Activated CD8-positive, alpha-beta T cell treated with anti-CD3 and anti-CD28 coated beads for 36 hours (primary cell): ENCODE data around the gene TRAFD1. TPM values are rescaled to one million over a fixed set of nuclear protein-coding genes. Genes with fewer than 3 reads are reported as not detected.
A peak's percentile ranks its signal among the peaks of the same experiment; 100 is the strongest.
"Not testable (repeated sequence)": the region's sequence is repeated elsewhere in the genome, so short reads cannot be mapped to it uniquely, and the experiment has no call there.

Experiments used
- ATAC-seq: fragments of 200-7000 bp; cut with Tn5 transposase; one replicate; pipeline ENCODE4 v1.10.0; 2021; ENCODE audit warnings: mild to moderate bottlenecking, moderate library complexity
- CTCF ChIA-PET: fragments of 350-600 bp; sonication (Branson Sonifier 250); formaldehyde crosslinking; loops from one replicate; lab custom pipeline; 2021; ENCODE audit warnings: antibody characterized with exemption; lab: Charles Lee
- POLR2A ChIA-PET: fragments of 350-600 bp; sonication (Branson Sonifier 250); formaldehyde crosslinking; loops from one replicate; lab custom pipeline; 2021; ENCODE audit warnings: antibody characterized with exemption; lab: Charles Lee
- DNase-seq: peaks from one replicate; pipeline ENCODE4 v3.0.0-alpha.2; 2020
- H3K27ac Mint-ChIP-seq: one replicate; pipeline ENCODE4 v1.8.0; 2021; ENCODE audit warnings: mild to moderate bottlenecking, mixed read lengths
- H3K27me3 Mint-ChIP-seq: one replicate; pipeline ENCODE4 v1.8.0; 2021; ENCODE audit warnings: mixed read lengths
- H3K36me3 Mint-ChIP-seq: one replicate; pipeline ENCODE4 v1.8.0; 2021; ENCODE audit warnings: low read depth, mixed read lengths
- H3K4me1 Mint-ChIP-seq: one replicate; pipeline ENCODE4 v1.8.0; 2021; ENCODE audit warnings: low read depth, mixed read lengths
- H3K4me3 Mint-ChIP-seq: one replicate; pipeline ENCODE4 v1.8.0; 2021; ENCODE audit warnings: mild to moderate bottlenecking, moderate library complexity, mixed read lengths
- H3K9me3 Mint-ChIP-seq: one replicate; pipeline ENCODE4 v1.8.0; 2021; ENCODE audit warnings: mixed read lengths
- intact Hi-C: fragments of 100-400 bp; cut with micrococcal nuclease; formaldehyde crosslinking; loops from one replicate; pipeline ENCODE4 v1.10.0; 2022
- total RNA-seq, 2 experiments: library from RNA; stranded (reverse); gene quantifications; one replicate each; pipeline ENCODE4 v1.2.3, GENCODE V29; 2021
- TF ChIP-seq, protein P1 (sequence below): fragments of 200-600 bp; IDR thresholded peaks from one replicate; pipeline ENCODE4 v1.8.0; 2022; ENCODE audit warnings: antibody characterized with exemption, mild to moderate bottlenecking

TRAFD1 gene
- total RNA-seq, 2 experiments from 2014 or later: 34.6 to 35.8 TPM

GRCh38 chr12:112103758-112104503 lies 21.4 kb upstream of the TRAFD1 start:
- no peak for DNase-seq
- peak overlapping the region; percentile 76 for H3K27ac Mint-ChIP-seq
- ATAC-seq: no peak
- POLR2A ChIA-PET: interaction anchor here (1.3 to 6.0 kb wide), 3 partner anchors 21 to 48 kb away, joined by 4 to 117 read pairs (median 8); partner anchors contain the start of gene TRAFD1
- intact Hi-C loops: no loop called here
- TF ChIP-seq, protein P1, sequence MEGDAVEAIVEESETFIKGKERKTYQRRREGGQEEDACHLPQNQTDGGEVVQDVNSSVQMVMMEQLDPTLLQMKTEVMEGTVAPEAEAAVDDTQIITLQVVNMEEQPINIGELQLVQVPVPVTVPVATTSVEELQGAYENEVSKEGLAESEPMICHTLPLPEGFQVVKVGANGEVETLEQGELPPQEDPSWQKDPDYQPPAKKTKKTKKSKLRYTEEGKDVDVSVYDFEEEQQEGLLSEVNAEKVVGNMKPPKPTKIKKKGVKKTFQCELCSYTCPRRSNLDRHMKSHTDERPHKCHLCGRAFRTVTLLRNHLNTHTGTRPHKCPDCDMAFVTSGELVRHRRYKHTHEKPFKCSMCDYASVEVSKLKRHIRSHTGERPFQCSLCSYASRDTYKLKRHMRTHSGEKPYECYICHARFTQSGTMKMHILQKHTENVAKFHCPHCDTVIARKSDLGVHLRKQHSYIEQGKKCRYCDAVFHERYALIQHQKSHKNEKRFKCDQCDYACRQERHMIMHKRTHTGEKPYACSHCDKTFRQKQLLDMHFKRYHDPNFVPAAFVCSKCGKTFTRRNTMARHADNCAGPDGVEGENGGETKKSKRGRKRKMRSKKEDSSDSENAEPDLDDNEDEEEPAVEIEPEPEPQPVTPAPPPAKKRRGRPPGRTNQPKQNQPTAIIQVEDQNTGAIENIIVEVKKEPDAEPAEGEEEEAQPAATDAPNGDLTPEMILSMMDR: no peak
- peaks cover 44% of the 10 kb centered on the region for H3K4me1 Mint-ChIP-seq
- CTCF ChIA-PET: no interaction called here
- no peaks in the 10 kb centered on the region for H3K9me3 Mint-ChIP-seq
- H3K27me3 Mint-ChIP-seq: no peaks in the 10 kb centered on the region
- H3K4me3 Mint-ChIP-seq: no peak overlapping the region
- H3K36me3 Mint-ChIP-seq: peaks cover 50% of the 10 kb centered on the region

DNA sequence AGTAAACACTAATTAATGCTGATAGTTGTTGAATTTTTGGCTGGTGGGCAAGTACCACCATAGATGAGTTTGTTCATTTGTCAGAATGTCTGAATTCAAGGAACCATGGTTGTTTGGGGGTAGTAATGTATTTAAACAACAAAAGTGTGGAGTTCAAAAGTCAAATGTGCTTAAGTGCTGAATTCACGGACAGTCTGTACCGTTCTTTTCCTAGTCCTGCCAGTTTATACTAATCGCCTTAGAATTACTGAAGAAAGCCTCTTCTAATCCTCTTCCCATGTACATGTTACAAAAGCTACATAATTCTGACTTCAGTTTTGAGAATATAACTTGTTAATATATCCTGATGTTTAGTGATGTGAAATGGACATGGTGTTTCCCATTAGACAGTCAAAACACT lies 19.5 kb upstream of the TRAFD1 start:
- TF ChIP-seq, protein P1: no peak
- peaks cover 47% of the 10 kb centered on the region for H3K4me1 Mint-ChIP-seq
- H3K9me3 Mint-ChIP-seq: no peaks in the 10 kb centered on the region
- H3K27me3 Mint-ChIP-seq: no peaks in the 10 kb centered on the region
- ChIA-PET CTCF (interaction anchor here (0.8 to 2.7 kb wide), 3 partner anchors 9 to 27 kb away, joined by 3 to 15 read pairs (median 5); no protein-coding TSS in a partner anchor), POLR2A (interaction anchor here (0.6 to 6.0 kb wide), 10 partner anchors 8 to 46 kb away, joined by 3 to 117 read pairs (median 5); partner anchors contain the start of gene TRAFD1)
- H3K4me3 Mint-ChIP-seq: no peak overlapping the region
- intact Hi-C loops: no loop called here
- H3K36me3 Mint-ChIP-seq: peaks cover 38% of the 10 kb centered on the region
- ATAC-seq (no peak), DNase-seq (no peak)
- H3K27ac Mint-ChIP-seq: peak overlapping the region; percentile 2

DNA sequence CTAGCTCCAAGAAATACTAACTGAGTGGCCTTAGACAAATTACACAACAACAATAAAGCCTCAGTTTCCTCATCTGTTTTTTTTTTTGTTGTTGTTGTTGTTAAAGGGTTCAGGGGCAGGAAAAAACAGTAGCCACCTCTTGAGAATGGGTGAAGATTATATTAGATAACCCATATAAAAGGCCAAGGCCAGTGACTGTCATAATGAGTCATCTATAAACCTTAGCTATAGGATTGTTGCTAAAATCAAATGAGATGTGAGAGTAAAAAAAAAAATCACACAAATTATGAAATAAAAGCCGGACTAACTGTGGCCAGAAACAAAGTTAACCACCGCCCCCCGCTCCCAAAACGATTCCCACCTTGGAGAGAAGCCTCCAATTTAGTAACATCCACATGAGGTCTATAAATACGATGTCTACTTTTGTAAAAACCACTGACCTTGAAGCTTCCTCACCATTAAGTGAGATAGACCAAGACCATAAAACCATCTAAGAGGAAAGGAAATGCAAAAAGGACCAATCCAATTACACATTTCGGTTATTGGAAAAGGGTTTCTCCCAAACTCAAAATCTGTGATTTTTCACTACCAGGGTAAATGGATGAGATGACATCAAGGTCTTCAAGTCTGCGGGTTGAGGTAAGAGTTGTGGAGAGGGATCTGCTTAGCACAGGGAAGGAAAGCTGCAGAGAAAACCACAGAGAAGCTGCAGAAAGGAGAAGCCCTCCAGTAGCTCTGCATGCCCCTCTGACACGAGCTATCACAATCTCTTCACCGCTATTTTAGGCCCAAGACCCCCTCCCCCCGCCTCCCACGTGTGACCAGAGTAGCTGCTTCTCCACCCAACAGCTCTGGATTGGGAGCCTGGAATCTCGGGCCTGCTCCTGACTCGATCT lies 17.8 kb upstream of the TRAFD1 start:
- Mint-ChIP-seq H3K4me3 (peak overlapping the region; percentile 91), H3K27ac (peak overlapping the region; percentile 96), H3K9me3 (no peaks in the 10 kb centered on the region), H3K4me1 (peaks cover 49% of the 10 kb centered on the region), H3K36me3 (peaks cover 32% of the 10 kb centered on the region), H3K27me3 (no peaks in the 10 kb centered on the region)
- ATAC-seq: no peak
- CTCF ChIA-PET: interaction anchor here (0.7 to 2.7 kb wide), 5 partner anchors 10 to 81 kb away, joined by 3 to 15 read pairs (median 5); partner anchors contain the start of gene TRAFD1
- TF ChIP-seq, protein P1: no peak
- peak; percentile 54 for DNase-seq
- POLR2A ChIA-PET: interaction anchor here (0.7 to 6.0 kb wide), 15 partner anchors 9 to 321 kb away, joined by 3 to 117 read pairs (median 5); partner anchors contain the start of genes ERP29, TMEM116 and TRAFD1
- intact Hi-C loops: no loop called here

DNA sequence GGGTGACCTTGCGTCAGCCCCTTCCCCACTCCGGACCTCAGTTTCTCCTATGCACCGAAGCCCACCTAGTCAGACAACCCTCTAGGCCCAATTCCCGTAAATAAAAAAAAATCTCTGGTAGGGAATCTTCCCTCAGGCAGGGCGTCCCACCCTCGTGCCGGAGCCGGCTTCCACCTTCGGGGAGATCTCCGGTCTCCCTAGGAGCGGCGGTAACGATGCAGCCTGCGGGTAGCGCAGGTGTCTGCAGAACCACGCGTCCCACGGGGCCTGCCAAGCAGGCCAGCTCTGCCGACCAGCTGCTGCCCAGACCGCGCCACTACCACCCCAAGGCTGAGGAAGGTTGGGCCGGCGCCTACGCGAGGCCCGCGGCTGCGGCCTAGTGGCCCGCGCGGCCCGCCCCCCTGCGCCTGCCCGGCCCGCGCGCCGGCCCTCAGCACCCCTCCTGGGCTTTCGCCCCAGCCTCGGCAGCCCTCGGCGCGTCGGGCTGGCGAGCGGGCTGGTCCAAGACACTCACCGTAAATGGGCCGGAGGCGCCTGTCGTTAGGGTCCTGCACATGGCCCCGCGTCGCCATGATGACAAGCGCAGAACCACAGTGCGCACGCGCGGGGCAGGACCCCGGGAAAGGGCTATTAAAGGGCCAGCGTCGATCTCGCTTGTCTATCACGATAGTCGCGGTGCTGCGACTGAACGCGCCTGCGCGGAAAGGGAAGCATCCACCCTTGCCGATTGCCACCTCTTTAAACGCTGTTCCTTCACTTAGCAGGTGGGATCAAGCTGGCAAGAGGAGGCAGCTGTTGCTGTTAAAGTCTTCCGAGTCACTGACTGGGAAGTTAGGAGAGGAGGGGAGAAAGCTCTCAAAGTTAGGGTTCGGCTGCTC lies 16.9 kb upstream of the TRAFD1 start, which contains the start of gene NAA25:
Gene NAA25 (minus strand): TSS at position 582 of the 878 bp plus-strand sequence. CDS start 10 bp downstream, at position 572.
- ChIA-PET CTCF (interaction anchor here (0.8 to 2.7 kb wide), 6 partner anchors 11 to 61 kb away, joined by 3 to 15 read pairs (median 5); partner anchors contain the start of gene TRAFD1), POLR2A (interaction anchor here (0.6 to 6.0 kb wide), 18 partner anchors 8 to 436 kb away, joined by 3 to 117 read pairs (median 4); partner anchors contain the start of genes ERP29, TMEM116 and TRAFD1)
- intact Hi-C loops: no loop called here
- Mint-ChIP-seq H3K27me3 (no peaks in the 10 kb centered on the region), H3K4me1 (peaks cover 52% of the 10 kb centered on the region), H3K9me3 (no peaks in the 10 kb centered on the region), H3K4me3 (peak within 1 kb of the TSS; percentile 91), H3K36me3 (peaks cover 30% of the 10 kb centered on the region), H3K27ac (peak within 1 kb of the TSS; percentile 99)
- ATAC-seq (peak; percentile 79), DNase-seq (peak; percentile 93)
- TF ChIP-seq, protein P1: no peak

GRCh38 chr12:112110787-112111662 lies 14.3 kb upstream of the TRAFD1 start:
- H3K9me3 Mint-ChIP-seq, H3K4me3 Mint-ChIP-seq, DNase-seq, H3K27me3 Mint-ChIP-seq, intact Hi-C loops, ATAC-seq: not testable (repeated sequence)
- ChIA-PET CTCF (interaction anchor here (1.8 kb wide), 1 partner anchor 20 kb away, joined by 4 read pairs; no protein-coding TSS in a partner anchor), POLR2A (interaction anchor here (5.6 to 7.6 kb wide), 2 partner anchors 14 to 20 kb away, joined by 64 to 67 read pairs; partner anchors contain the start of gene TRAFD1)
- Mint-ChIP-seq H3K27ac (peak overlapping the region; percentile 75), H3K36me3 (peaks cover 13% of the 10 kb centered on the region), H3K4me1 (peaks cover 35% of the 10 kb centered on the region)
